Occipital lobe (tissue), 2 donors: ENCODE data around the gene DLX6. TPM values are rescaled to one million over a fixed set of nuclear protein-coding genes. Genes with fewer than 3 reads are reported as not detected.

Experiments
- DNase-seq: peaks from one replicate; lab custom pipeline; 2025; lab: John Stamatoyannopoulos, UW
- total RNA-seq: library from RNA; depleted of rRNA; stranded (reverse); fragments of >200 nt; gene quantifications from one replicate; pipeline ENCODE4 v1.2.3, GENCODE V29; 2014

The DLX6 gene
- total RNA-seq, 1 donor from 2014 or later: 0.62 TPM

DNA sequence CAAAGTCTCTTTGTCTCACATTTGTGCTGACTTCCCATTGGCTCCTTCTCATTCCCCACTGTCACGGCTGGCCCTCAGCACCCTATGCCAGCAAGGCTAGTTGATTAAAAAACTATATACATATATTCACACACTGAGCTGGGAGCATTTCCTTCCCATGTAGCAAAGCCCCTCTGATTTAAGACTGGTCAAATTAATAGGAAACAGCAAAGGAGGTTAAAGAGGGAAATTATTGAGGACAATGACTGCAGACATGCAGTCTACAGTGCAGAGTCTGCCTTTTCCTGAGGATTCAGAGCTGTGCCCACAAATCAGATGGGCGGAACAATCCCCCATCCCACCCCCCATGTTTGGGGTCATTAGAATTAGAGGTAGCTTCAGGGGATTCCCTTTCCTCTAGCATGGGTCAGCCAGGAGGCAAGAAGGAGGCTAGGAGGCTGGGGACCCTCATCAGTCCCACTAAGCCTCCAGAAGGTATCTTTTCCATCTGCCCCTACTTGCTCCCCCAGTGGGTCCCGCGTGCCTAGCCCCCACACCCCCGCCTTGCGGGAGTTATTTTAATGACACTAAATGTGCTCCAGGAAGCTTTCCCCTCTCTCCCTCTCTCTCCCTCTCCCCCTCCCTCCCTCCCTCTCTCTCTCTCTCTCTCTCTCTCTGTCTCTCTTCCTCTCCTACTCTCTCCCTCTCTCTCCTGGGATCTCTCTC, 9.8 kb upstream of the DLX6 start:
- DNase-seq: no peak

DNA sequence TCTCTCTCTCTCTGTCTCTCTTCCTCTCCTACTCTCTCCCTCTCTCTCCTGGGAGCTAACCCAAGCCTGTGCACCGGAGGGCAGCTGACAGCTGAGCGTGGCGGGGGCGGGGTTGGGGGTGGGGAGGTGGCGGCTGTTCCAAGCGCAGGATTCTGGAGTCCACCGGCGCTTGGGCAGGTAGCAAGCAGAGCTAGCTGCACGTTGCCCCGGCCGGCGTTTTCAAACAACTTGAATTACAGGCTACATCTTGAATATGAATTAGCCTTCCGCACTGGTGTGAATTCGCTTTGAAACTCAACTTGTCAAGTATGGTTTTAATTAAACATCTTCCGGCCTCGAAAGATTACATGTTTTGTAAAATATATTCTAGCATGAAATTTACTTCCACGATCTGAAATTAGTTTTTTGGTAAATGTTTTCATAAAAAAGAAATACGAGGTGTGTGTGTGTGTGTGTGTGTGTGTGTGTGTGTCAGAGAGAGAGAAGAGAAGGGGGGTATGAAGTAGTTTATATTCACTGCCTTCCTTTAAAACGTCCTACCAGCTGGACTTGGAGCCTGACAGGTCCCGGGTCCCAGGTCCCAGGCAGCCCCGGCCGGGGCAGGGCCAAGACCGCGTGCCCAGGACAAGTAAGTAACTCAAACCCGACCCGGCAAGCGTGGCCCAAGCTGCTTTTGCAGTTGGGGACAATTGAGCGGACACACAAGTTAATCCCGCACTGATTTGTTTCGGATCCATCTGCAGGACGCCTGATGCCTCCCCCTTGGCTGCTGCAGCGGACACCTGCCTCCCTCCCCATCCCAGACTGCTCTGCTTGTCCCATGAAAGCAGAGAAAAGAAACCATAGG, 9.0 kb upstream of the DLX6 start:
- no peak for DNase-seq

DNA sequence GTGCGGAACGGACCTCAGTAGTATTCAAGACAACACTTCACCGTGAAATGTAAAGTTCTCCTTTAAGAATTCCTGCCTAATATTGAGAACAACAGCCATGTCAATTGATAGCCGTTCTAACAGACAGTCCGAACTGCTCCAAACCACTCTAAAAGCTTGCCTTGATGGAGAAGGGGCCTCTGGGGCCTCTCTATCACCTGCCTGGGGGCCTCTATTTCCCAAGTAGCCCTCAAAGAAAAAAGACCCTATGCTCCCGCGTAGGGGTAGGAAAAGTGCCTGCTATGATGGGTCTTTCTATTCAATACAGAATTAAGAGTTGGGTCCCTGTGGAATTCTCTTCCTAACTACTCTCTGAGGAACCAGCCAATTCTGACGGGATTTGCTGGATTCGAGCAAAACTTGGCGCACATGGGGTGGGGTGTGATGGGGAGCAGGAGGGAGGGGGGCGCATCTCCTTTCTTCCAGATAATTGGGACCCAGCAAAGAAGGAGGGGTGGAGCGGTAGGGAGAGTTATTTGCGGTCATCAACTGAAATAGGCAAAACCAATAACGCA, 8.3 kb upstream of the DLX6 start:
- DNase-seq: no peak

DNA sequence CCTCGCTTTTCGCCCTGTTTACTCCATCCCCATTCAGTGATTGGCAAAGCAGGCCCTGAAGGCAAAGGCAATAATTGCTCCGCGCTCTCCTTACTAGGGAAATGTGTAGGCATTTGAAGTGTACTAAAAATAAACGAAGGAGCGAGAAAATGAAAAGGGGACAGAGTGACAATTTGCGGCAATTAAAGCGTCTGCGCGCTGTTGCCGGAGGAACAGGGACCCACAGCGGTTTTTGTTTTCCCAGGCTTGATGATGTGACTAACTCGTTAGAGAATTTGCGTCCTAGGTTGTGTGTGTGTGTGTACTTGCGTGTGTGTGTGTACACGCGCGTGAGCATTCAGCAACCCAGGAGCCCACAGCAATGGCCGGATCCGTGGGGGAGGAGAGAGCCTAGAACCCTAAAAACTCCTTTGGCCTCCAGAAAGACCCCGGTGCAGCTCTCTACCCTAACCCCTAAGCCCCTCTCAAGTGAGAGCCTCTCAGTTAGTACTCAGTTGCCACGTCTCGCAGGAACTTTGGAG, 7.8 kb upstream of the DLX6 start:
- DNase-seq: no peak

DNA sequence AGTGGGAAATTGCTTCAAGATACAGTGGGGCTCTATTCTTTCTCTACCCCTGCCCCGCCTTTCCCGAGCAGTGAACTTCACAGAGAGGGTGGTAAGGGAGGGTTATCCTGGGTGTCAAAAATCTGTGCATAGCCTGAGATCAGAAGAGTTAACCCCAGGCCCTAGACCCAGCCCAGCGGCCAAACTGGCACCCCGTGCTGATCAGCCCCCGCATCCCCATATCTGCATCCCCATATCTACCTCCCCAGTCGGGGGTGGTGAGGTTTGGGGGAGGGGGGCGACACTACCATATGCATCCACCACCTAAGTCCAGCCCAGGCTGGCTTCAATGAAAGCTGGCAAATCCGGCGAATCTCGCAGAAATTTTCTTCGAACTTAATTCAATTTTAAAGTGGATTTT, 7.0 kb upstream of the DLX6 start:
- DNase-seq: no peak

DNA sequence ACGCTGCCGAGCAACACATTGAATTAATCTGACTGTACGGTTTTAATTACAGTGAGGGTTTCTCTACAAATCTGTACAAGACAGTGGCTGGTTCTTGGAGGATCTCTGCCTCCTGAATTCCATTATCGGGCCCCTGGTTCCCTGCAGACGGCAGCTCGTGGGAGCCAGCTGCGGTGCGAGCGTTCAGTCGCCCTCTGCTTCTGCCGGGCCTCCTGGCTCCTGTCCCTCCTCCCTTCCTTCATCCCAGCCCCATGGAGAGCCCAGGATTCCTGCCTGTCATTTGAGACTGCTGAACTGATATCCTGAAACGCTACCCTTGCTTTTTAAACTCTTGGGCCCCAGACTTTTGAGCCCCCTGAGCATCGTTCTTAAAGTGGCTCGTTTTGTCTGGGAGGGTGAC, 6.6 kb upstream of the DLX6 start:
- DNase-seq: no peak

DNA sequence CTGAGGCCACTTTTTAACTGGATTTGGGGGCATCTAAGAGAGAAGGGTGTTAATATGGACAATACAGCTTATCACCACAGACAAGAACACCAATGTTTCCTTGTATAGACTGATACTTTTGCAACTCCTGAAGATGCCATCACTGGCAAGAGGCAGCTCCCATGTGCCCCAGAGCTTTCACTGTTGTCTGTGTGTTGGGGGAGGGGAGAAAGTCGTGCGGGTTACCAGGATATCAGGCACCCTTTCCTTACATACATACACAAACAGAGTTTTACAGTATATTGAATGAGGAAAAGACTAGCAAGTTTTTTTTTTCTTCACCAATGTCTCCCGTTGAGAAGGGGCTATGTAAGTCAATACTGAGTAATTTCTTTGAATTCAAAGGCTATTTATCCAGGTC, 4.1 kb upstream of the DLX6 start:
- no peak for DNase-seq

DNA sequence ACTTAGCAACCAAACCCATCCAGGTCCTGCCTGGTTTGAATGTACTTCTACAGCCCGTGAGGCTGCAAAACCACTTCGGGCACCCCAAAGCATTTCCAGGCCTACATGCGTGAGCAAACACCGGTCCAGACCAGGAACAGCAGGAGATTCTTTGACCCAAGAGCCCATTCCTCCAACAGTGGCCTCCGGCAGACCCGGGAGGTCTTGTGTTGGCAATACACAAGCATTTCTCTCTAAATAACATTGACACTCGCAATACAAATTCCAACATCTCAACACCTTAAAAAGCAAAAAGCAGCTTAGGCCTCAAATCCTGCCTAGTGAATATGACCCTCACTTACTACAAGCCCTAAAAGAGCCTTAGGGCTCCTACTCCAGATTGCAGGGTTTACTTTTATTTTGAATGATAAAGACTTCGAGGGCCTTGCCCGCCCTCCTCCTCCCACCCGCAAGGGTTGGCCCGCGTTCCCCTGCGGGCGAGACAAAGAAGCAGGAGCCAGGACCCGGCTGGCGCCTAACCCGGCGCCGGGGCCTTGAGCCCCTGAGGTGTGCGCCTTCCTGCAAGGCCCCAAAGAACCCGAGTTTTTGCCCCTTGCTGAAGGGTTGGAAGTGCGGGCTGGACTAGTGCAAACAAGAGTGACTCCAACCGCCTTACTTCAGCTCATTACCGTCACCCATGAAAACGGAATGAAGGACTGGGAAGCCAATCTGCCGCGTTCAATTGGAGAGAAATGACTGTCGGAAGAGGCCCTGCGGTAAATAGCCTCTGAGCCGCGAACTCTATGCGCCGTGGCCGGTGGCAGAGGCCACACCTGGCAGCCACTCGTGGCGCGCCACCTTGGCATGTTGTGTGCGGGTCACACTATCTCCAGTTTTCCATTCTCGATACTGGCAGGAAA, 3.4 kb upstream of the DLX6 start:
- no peak for DNase-seq

DNA sequence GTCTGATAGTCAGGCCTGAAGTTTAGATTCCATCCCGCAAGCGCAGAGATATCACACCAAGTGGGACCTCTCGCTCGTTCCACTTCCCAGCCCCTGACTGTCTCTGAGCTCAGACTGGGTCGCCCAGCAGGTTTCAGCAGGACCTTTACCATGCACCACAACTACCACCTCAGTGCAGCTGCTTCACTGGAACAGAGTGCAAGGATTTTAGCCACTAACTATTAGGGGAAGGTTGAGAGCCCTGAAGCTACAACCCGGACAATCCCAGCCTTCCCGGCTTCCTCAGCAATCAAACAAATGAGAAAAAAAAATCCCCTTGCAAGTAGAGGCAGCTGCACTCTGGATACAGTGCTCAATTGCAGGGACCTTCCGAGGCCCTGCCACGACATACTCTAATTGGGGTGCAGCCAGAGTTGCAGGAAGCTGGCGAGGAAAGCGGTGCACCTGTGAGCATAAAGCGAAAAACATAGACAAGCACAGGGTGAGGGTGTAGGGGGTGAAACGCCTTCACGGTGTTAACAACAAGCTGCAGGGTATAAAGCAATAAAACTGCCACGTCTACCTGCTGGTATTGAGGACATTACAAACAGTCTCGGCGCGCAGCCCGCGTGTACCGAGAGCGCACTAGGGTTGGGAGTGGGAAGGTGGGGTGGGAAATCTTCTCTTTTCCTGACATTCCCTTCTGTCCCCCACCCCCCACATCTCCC, 2.6 kb upstream of the DLX6 start:
- DNase-seq: no peak

DNA sequence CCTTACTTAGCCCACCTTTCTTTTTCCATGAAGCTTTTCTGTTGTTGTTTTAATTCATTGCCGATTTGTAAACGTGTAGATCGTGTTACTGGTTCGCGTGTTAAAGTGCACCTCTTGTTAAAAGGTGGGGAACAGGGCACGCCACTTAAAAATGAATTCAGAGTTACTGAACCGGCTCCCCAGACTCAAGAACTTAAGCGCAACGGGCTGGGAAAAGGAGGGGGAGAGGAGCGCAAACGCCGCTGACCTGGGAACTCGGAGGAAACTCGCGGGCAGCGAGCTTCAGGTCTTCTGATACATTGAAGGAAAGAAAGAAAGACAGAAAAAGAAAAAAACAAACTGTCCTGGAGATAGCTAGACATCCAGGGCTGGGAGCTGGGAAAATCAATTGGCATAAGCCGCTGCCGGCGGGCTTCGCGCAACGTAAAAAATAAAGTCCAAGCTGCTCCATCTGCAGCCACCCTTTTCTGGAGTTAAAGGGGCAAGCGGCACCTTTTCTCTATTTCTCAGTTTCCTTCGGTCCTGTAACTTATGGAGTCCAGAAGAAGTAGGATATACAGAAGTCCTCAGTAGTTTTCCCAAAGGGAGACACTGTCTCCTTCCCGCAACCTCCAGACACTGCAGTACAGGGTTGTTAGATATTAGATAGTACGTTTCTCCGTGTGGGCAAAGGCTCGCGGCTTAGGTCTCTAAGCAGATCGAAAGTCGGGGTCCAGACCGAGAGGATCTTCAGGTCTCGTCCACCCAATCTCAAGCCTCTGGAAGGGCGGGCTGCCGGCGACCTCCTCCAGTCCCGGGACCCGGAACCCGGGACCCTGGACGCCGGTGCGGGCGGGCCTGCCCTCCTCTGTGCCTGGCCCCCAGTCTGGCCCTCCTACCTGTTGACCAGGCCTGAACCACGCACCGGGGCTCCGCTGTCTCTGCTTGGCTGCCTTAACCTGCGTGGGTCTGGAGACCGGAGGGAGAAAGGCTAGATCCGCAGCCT, 1.8 kb upstream of the DLX6 start:
- DNase-seq: no peak

DNA sequence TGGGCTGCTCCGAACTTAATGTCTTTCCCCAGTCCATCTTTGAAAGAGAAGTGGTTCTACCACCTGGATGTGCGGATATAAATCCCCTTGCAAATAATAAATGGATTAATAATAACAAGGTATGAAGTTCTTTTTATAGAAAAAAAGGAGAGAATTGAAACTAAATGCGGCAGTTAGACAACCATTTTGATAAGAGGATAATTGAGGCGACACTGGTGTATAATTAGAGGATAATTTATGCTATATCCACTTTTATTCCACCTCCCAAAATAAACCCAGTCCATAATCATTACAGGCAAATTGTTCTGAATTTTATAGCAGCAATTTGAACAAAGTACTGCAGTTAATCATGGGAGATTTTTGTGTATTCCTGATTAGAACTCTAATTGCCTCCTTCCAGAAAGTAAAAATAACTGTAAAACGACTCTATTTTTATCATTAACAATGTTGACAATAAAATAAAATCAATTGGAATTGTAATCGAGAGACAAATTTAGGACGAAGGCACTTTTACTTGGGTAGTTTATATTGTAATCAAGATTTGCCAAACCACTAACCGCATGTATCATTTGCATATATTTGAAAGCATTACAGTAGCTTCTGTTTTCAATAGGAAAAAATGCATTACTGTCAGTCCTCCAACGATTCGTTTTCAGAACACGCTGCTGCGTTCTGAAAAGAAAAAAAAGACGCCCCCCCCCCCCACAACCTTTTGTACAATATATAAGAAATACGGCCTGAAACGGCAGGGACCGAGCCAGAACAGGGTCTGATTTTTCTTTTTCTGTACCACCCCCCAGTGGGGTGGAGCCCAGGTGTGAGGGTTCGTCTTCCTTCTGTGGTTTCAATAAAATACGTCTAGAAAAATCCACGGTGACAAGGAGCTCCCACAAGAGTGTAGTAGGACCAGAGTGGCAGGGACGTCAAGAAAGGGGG, 838 bp upstream of the DLX6 start:
- no peak for DNase-seq

DNA sequence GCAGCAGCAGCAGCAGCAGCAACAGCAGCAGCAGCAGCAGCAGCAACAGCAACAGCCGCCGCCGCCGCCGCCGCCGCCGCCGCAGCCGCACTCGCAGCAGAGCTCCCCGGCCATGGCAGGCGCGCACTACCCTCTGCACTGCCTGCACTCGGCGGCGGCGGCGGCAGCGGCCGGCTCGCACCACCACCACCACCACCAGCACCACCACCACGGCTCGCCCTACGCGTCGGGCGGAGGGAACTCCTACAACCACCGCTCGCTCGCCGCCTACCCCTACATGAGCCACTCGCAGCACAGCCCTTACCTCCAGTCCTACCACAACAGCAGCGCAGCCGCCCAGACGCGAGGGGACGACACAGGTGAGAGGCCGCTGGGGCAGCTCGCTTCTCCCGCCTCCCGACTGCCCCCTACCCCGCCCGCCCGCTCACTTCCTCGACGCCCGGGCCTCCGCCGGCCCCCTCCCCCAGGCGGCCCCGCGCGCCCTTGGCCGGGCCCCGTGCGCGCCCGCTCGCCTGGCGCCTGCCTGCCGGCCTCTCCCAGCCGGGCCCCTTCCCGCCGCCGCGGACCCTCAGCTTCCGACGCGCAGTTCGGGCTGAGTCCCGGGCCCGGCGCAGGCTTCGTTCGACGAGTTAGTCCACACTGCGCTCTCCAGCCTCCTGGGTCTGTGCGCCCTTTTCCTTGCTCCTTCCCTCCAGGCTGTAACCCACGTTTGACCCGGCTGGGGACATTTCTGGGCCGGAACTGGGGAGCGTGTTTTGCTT, 882 bp downstream of the DLX6 start:
- DNase-seq: no peak

DNA sequence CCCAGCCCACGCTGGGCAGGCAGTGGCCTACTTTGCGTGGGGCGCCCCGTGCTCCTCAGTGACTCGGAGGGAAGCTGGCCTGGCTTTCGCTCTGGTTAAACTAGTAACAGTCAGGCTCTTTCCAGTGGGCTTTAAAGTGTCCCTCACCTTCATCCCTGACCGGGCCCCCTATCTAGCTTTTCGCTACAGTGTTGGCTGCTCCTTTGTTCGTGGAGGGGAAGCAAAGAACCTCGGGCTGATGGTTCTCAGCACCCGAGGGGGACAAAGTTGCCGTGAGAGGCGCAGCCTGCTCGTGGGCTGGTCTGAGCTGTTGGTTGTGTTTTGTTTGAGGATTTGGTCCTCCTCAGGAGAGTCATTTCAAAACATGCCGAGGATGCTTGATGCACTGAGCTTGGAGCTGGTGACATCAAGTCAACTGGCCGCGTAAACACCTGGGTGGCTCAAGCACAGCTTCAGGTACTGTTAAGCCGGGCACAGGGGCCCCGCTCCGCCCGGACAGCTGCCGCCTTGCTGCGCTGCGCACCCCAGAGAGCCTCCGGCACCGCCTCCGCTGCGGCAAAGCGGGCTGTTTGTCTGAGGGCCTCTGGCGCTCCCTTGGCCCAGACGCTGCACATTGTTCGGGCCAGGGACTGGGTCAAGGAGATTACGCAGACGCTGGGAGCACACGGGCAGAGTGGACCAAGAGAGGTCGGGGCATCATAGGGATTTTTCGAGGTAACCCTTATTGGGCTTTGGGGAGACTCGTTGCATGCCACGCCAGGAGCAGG, 1.6 kb downstream of the DLX6 start:
- DNase-seq: no peak

DNA sequence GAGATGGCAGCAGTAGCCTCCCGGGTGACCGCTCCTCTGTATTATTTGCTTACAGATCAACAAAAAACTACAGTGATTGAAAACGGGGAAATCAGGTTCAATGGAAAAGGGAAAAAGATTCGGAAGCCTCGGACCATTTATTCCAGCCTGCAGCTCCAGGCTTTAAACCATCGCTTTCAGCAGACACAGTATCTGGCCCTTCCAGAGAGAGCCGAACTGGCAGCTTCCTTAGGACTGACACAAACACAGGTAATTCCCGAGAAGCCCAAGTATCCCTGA, 2.2 kb downstream of the DLX6 start:
- no peak for DNase-seq

DNA sequence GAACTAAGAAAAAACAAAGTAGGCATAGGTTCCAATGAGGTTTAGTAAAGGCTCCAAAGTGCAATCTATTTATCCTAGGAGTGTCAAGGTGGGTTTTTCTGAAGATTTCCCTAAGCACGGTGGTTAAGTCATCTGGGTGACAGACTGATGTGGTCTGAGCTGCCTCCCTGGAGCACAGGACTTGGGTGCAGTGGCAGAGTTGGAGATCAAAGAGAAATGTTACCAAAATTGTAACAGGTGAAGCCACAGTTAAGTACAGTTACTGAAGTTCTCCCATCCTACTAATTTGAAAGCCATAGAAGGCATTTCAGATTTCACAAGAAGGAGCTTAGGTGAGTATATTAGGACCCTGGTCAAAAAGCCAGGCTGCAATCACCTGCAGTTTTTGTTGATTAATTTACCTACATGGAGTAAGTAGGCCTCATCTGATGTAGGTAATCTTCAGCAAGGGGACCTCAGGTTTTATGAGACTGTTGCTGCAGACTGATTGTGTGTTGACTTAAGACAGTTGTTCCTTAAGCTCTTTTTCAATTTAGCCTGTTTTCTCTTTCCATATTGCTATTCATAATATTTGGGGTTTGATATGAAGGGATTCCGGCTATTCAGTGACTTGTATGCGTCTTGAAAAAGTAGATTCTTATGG, 3.0 kb downstream of the DLX6 start:
- DNase-seq: no peak
